ENCODE data around the gene DDX28. TPM values are rescaled to one million over a fixed set of nuclear protein-coding genes. Genes with fewer than 3 reads are reported as not detected.

Gene DDX28
- total and polyA plus RNA-seq, 2 of the 8 experiments (the other 6 are each of a cell fraction or from before 2014, with no cell fraction given): 16.8 to 28.1 TPM

DNA sequence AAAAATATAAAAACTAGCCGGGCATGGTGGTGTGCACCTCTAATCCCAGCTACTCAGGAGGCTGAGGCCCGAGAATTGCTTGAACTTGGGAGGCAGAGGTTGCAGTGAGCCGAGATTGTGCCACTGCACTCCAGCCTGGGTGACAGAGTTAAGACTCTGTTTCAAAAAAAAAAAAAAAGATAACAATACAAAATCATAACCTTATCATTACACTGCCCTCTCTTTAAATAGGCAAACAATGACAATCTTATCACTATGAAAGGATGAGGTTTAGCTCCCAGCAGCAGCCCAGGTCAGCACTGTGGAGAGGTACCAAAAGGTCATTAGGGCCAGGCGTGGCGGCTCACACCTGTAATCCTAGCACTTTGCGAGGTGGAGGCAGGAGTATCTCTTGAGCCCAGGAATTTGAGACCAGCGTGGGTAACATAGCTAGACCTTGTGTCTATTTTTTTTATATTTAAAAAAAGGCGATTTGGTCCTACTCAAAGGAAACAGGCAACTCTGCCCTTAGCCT, 3.8 kb downstream of the DDX28 start:
- CTCF ChIA-PET (ENCODE audit: partially characterized antibody): interaction anchor here (1.0 to 1.8 kb wide), 3 partner anchors 22 to 75 kb away, joined by 3 to 6 read pairs (median 4); partner anchors contain the start of genes DPEP3 and LCAT
- Histone ChIP-seq H2BK5ac (ENCODE audit: low read depth, low read length) (no peak overlapping the region), H3K27me3 (replicated peaks in 1 of 4; ENCODE audit: control insufficient read depth in 3 of 4, extremely low read depth in 1 of 4, insufficient read depth in 3 of 4, low read length in 3 of 4) (no peaks in the 10 kb centered on the region), H4K8ac (ENCODE audit: extremely low read depth, insufficient read depth, low read length) (no peak overlapping the region; the same call in 1 of the 2 replicates), H3K79me2 (ENCODE audit: control insufficient read depth in 1 of 2, insufficient read depth in 2 of 2, low read length in 2 of 2) (peaks cover 0 to 22% of the 10 kb centered on the region in 2 experiments; a peak in 2 of 4 replicates), H3K4me3 (ENCODE audit: extremely low read depth in 1 of 4, insufficient read depth in 2 of 4, low read depth in 3 of 4, low read length in 4 of 4) (no peak overlapping the region), H4K5ac (ENCODE audit: insufficient read length, low read depth, low read length) (no peak overlapping the region), H3K4me2 (ENCODE audit: insufficient read depth in 1 of 2, low read depth in 2 of 2, low read length in 2 of 2) (no peak overlapping the region), H3K18ac (ENCODE audit: extremely low read depth, low read length) (no peak overlapping the region), H3K79me1 (ENCODE audit: low read depth, low read length) (peaks cover 6% of the 10 kb centered on the region), H2BK12ac (ENCODE audit: low read depth, low read length) (no peak overlapping the region), H3K9ac (replicated peaks in 1 of 4; ENCODE audit: extremely low read depth in 1 of 4, low read depth in 3 of 4, low read length in 3 of 4) (no peak overlapping the region), H2AK5ac (ENCODE audit: low read depth, low read length) (no peak overlapping the region), H3K27ac (ENCODE audit: low read depth, low read length) (no peak overlapping the region), H3K23ac (ENCODE audit: insufficient read length) (no peak overlapping the region), H2BK20ac (ENCODE audit: low read length) (no peak overlapping the region), H3K4ac (replicated peaks; ENCODE audit: insufficient read length, low read depth, low read length) (no peak overlapping the region), H3K56ac (replicated peaks; ENCODE audit: insufficient read length, low read depth, low read length) (no peak overlapping the region), H2AFZ (ENCODE audit: low read length) (no peak overlapping the region), H4K20me1 (replicated peaks in 1 of 2; ENCODE audit: control insufficient read depth in 1 of 2, insufficient read depth in 2 of 2, low read length in 2 of 2) (peaks cover 0 to 3% of the 10 kb centered on the region in 2 experiments), H3K14ac (ENCODE audit: insufficient read length) (no peak overlapping the region), H2BK120ac (replicated peaks; ENCODE audit: low read depth, low read length) (no peak overlapping the region), H3K9me3 (ENCODE audit: insufficient read depth in 2 of 2, low read depth in 1 of 2, low read length in 1 of 2) (no peaks in the 10 kb centered on the region), H2BK15ac (ENCODE audit: low read length) (no peak overlapping the region), H3K23me2 (ENCODE audit: low read depth, low read length) (peaks cover 12% of the 10 kb centered on the region), H4K91ac (replicated peaks; ENCODE audit: insufficient read length, low read length) (no peak overlapping the region), H3K36me3 (ENCODE audit: control insufficient read depth in 2 of 4, insufficient read depth in 4 of 4, low read length in 3 of 4) (peaks cover 0 to 5% (median 0%) of the 10 kb centered on the region in 4 experiments; a peak in 3 of 8 replicates), H3K4me1 (replicated peaks in 1 of 4; ENCODE audit: control insufficient read depth in 3 of 4, insufficient read depth in 4 of 4, low read length in 3 of 4) (peaks cover 0 to 8% (median 5%) of the 10 kb centered on the region in 4 experiments; a peak in 5 of 7 replicates)
- POLR2A ChIA-PET (ENCODE audit: partially characterized antibody): no interaction called here
- 87% methylated on average over 8 of the region's 8 CpGs; no CpG with 5 or more reads in 1 of the 2 experiments for WGBS, 2 experiments (ENCODE audit: extremely low coverage in 1 of 2, insufficient coverage in 1 of 2, insufficient read length in 1 of 2, insufficient replicate concordance in 2 of 2, low coverage in 1 of 2, low lambda C conversion rate in 2 of 2, missing lambda C conversion rate in 1 of 2)
- DNase-seq (ENCODE audit: low read depth in 1 of 2, low spot score in 2 of 2) (no peak), FAIRE-seq (no peak)
- TF ChIP-seq SP1 (IDR thresholded peaks at IDR 0.05; ENCODE audit: low read depth, low read length): no peak
- TF ChIP-seq KDM5A (IDR thresholded peaks at IDR 0.05; ENCODE audit: low read length): no peak
